ENCODE data around the gene PHC3. TPM values are rescaled to one million over a fixed set of nuclear protein-coding genes. Genes with fewer than 3 reads are reported as not detected.
A peak's percentile ranks its signal among the peaks of the same experiment; 100 is the strongest.

PHC3 gene
- total RNA-seq, 1 donor = 54.1 TPM

GRCh38 chr3:170189398-170190256, 8.1 kb upstream of the PHC3 start:
- no peak for DNase-seq (ENCODE audit: low read depth in 2 of 3, low spot score in 2 of 3)

- peak in 1 of 3 donors; percentile 51 for DNase-seq (ENCODE audit: low read depth in 2 of 3, low spot score in 2 of 3)
These were observed 1.2 kb downstream of the PHC3 start for GRCh38 chr3:170180079-170180907.

GRCh38 chr3:170179432-170179831, 2.1 kb downstream of the PHC3 start:
- DNase-seq (ENCODE audit: low read depth in 2 of 3, low spot score in 2 of 3) = no peak

GRCh38 chr3:170178651-170179050, 2.9 kb downstream of the PHC3 start:
- peak in 1 of 3 donors; percentile 16 for DNase-seq (ENCODE audit: low read depth in 2 of 3, low spot score in 2 of 3)

GRCh38 chr3:170171563-170171962, 10.0 kb downstream of the PHC3 start:
- no peak for DNase-seq (ENCODE audit: low read depth in 2 of 3, low spot score in 2 of 3)

- DNase-seq (ENCODE audit: low read depth in 2 of 3, low spot score in 2 of 3) = no peak
These were observed 16.8 kb downstream of the PHC3 start for GRCh38 chr3:170164717-170165116.

- no peak for DNase-seq (ENCODE audit: low read depth in 2 of 3, low spot score in 2 of 3)
These were observed 17.4 kb downstream of the PHC3 start for GRCh38 chr3:170163956-170164645.

GRCh38 chr3:170162630-170163029, 18.9 kb downstream of the PHC3 start:
- DNase-seq (ENCODE audit: low read depth in 2 of 3, low spot score in 2 of 3) = no peak

GRCh38 chr3:170162052-170162451, 19.5 kb downstream of the PHC3 start:
- no peak for DNase-seq (ENCODE audit: low read depth in 2 of 3, low spot score in 2 of 3)

GRCh38 chr3:170159933-170160332, 21.6 kb downstream of the PHC3 start:
- DNase-seq (ENCODE audit: low read depth in 2 of 3, low spot score in 2 of 3) = no peak

GRCh38 chr3:170159459-170159858, 22.1 kb downstream of the PHC3 start:
- no peak for DNase-seq (ENCODE audit: low read depth in 2 of 3, low spot score in 2 of 3)

- no peak for DNase-seq (ENCODE audit: low read depth in 2 of 3, low spot score in 2 of 3)
These were observed 25.9 kb downstream of the PHC3 start for GRCh38 chr3:170155604-170156003.

GRCh38 chr3:170154569-170155143, 26.9 kb downstream of the PHC3 start:
- peak in 2 of 3 donors; percentile 35 to 68 for DNase-seq (ENCODE audit: low read depth in 2 of 3, low spot score in 2 of 3)

GRCh38 chr3:170154084-170154483, 27.4 kb downstream of the PHC3 start:
- no peak for DNase-seq (ENCODE audit: low read depth in 2 of 3, low spot score in 2 of 3)

- DNase-seq (ENCODE audit: low read depth in 2 of 3, low spot score in 2 of 3) = no peak
These were observed 30.0 kb downstream of the PHC3 start for GRCh38 chr3:170151536-170151935.

GRCh38 chr3:170149016-170149415, 32.5 kb downstream of the PHC3 start:
- no peak for DNase-seq (ENCODE audit: low read depth in 2 of 3, low spot score in 2 of 3)

- no peak for DNase-seq (ENCODE audit: low read depth in 2 of 3, low spot score in 2 of 3)
These were observed 36.3 kb downstream of the PHC3 start for GRCh38 chr3:170145278-170145677.

GRCh38 chr3:170144437-170144843, 37.1 kb downstream of the PHC3 start:
- DNase-seq (ENCODE audit: low read depth in 2 of 3, low spot score in 2 of 3) = no peak

- DNase-seq (ENCODE audit: low read depth in 2 of 3, low spot score in 2 of 3) = no peak
These were observed 39.2 kb downstream of the PHC3 start for GRCh38 chr3:170142373-170142772.

GRCh38 chr3:170137986-170138385, 43.5 kb downstream of the PHC3 start:
- no peak for DNase-seq (ENCODE audit: low read depth in 2 of 3, low spot score in 2 of 3)

GRCh38 chr3:170132335-170132734, 49.2 kb downstream of the PHC3 start:
- DNase-seq (ENCODE audit: low read depth in 2 of 3, low spot score in 2 of 3) = no peak
